ENCODE measurements around the gene ITSN1. TPM values are rescaled to one million over a fixed set of nuclear protein-coding genes. Genes with fewer than 3 reads are reported as not detected.
"Not testable (repeated sequence)": the region's sequence is repeated elsewhere in the genome, so short reads cannot be mapped to it uniquely, and the experiment has no call there.

ITSN1 gene
- total RNA-seq, 3 donors from 2014 or later, result 2.1 to 2.5 (median 2.4) TPM

- Mint-ChIP-seq H3K9me3 (no peaks in the 10 kb centered on the region), H3K4me3 (peak overlapping the region; percentile 98), H3K27me3 (ENCODE audit: low read depth) (no peaks in the 10 kb centered on the region), H3K36me3 (ENCODE audit: insufficient read depth) (peaks cover 14% of the 10 kb centered on the region), H3K4me1 (ENCODE audit: low read depth) (peaks cover 29% of the 10 kb centered on the region)
- DNase-seq (no peak), ATAC-seq (peak in 1 of 2 donors; percentile 1)
Observed at GRCh38 chr21:33916200-33916567, 273.9 kb downstream of the ITSN1 start.

GRCh38 chr21:33917421-33917820, 275.1 kb downstream of the ITSN1 start:
- ATAC-seq (no peak), DNase-seq (no peak)
- H3K36me3 Mint-ChIP-seq (ENCODE audit: insufficient read depth), result peaks cover 11% of the 10 kb centered on the region
- no peaks in the 10 kb centered on the region for H3K9me3 Mint-ChIP-seq
- no peaks in the 10 kb centered on the region for H3K27me3 Mint-ChIP-seq (ENCODE audit: low read depth)
- H3K4me1 Mint-ChIP-seq (ENCODE audit: low read depth), result peaks cover 29% of the 10 kb centered on the region
- H3K4me3 Mint-ChIP-seq, result no peak overlapping the region

GRCh38 chr21:33924079-33924765, 281.9 kb downstream of the ITSN1 start:
- peak; percentile 93 for DNase-seq
- Mint-ChIP-seq H3K9me3 (no peaks in the 10 kb centered on the region), H3K27me3 (ENCODE audit: low read depth) (no peaks in the 10 kb centered on the region), H3K4me1 (ENCODE audit: low read depth) (peaks cover 8% of the 10 kb centered on the region), H3K4me3 (no peak overlapping the region), H3K36me3 (ENCODE audit: insufficient read depth) (no peaks in the 10 kb centered on the region)
- ATAC-seq, result peak; percentile 96 to 97

- no peak for DNase-seq
- no peak for ATAC-seq
- H3K27me3 Mint-ChIP-seq (ENCODE audit: low read depth), result no peaks in the 10 kb centered on the region
- no peaks in the 10 kb centered on the region for H3K36me3 Mint-ChIP-seq (ENCODE audit: insufficient read depth)
- peaks cover 8% of the 10 kb centered on the region for H3K4me1 Mint-ChIP-seq (ENCODE audit: low read depth)
- H3K4me3 Mint-ChIP-seq, result no peak overlapping the region
- no peaks in the 10 kb centered on the region for H3K9me3 Mint-ChIP-seq
Observed at GRCh38 chr21:33924766-33925100, 282.4 kb downstream of the ITSN1 start.

DNA sequence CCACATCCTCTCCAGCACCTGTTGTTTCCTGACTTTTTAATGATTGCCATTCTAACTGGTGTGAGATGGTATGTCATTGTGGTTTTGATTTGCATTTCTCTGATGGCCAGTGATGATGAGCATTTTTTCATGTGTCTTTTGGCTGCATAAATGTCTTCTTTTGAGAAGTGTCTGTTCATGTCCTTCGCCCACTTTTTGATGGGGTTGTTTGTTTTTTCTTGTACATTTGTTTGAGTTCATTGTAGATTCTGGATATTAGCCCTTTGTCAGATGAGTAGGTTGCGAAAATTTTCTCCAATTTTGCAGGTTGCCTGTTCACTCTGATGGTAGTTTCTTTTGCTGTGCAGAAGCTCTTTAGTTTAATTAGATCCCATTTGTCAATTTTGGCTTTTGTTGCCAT, 283.9 kb downstream of the ITSN1 start:
- not testable (repeated sequence) for H3K9me3 Mint-ChIP-seq; H3K36me3 Mint-ChIP-seq (ENCODE audit: insufficient read depth); H3K4me1 Mint-ChIP-seq (ENCODE audit: low read depth); ATAC-seq; DNase-seq; H3K4me3 Mint-ChIP-seq; H3K27me3 Mint-ChIP-seq (ENCODE audit: low read depth)

DNA sequence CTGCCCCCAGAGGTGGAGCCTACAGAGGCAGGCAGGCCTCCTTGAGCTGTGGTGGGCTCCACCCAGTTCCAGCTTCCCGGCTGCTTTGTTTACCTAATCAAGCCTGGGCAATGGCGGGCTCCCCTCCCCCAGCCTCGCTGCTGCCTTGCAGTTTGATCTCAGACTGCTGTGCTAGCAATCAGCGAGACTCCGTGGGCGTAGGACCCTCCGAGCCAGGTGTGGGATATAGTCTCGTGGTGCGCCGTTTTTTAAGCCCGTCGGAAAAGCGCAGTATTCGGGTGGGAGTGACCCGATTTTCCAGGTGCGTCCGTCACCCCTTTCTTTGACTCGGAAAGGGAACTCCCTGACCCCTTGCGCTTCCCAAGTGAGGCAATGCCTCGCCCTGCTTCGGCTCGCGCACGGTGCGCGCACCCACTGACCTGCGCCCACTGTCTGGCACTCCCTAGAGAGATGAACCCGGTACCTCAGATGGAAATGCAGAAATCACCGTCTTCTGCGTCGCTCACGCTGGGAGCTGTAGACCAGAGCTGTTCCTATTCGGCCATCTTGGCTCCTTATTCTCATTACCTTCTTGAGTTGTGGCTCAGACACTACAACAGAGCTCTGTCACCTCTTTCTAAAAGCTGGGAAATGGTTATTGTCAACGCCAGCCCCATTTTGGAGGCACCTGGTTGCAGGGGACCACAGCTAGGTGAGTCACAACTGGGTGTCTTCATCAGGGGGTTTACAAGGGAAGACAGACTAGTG, 288.9 kb downstream of the ITSN1 start:
- not testable (repeated sequence) for H3K36me3 Mint-ChIP-seq (ENCODE audit: insufficient read depth); H3K27me3 Mint-ChIP-seq (ENCODE audit: low read depth); H3K9me3 Mint-ChIP-seq
- DNase-seq (peak; percentile 60), ATAC-seq (peak; percentile 98 to 99)
- peak overlapping the region; percentile 96 for H3K4me3 Mint-ChIP-seq
- peaks cover 41% of the 10 kb centered on the region for H3K4me1 Mint-ChIP-seq (ENCODE audit: low read depth)

GRCh38 chr21:33931799-33932390, 289.6 kb downstream of the ITSN1 start:
- no peaks in the 10 kb centered on the region for H3K27me3 Mint-ChIP-seq (ENCODE audit: low read depth)
- ATAC-seq (no peak), DNase-seq (no peak)
- H3K36me3 Mint-ChIP-seq (ENCODE audit: insufficient read depth), result peaks cover 5% of the 10 kb centered on the region
- H3K4me3 Mint-ChIP-seq, result peak overlapping the region; percentile 96
- H3K4me1 Mint-ChIP-seq (ENCODE audit: low read depth), result peaks cover 48% of the 10 kb centered on the region
- no peaks in the 10 kb centered on the region for H3K9me3 Mint-ChIP-seq

GRCh38 chr21:33932731-33933130, 290.4 kb downstream of the ITSN1 start:
- Mint-ChIP-seq H3K4me3 (peak overlapping the region; percentile 96), H3K27me3 (ENCODE audit: low read depth) (no peaks in the 10 kb centered on the region), H3K36me3 (ENCODE audit: insufficient read depth) (peaks cover 5% of the 10 kb centered on the region), H3K4me1 (ENCODE audit: low read depth) (peaks cover 56% of the 10 kb centered on the region), H3K9me3 (no peaks in the 10 kb centered on the region)
- no peak for ATAC-seq
- no peak for DNase-seq

DNA sequence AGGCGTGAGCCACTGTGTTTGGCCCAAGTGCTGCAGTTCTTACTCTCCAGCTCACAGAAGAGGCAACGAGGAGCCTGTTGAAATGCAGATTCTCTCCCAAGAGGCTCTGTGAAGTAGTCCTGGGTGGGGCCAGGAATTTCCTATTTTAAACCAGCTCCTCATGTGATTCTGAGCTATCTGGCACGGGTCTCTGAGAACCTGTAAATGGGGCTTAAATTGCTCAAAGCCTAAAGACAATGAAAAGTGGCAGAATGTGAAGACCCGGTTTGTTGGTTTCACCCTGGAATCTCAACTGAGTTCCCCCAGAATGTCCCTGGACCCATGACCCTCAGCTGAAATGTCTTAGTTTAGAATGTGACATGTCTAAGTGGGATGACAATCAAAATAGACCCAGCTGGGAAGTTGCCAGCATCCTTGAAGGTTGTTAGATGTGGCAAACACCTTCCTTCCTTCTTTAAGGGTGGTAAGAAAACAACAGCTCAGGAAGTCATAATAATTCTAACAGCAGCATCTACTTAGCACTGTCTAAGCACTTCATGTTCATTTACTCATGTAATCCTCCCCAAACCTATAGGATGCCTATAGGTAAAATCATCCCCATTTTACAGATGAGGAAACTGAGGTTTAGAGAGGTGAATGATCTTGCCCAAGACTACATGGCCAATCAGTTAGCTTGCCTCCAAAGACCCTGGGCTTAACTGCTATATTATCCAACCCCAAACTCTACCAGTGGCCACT, 294.2 kb downstream of the ITSN1 start:
- ATAC-seq (peak; percentile 61 to 63), DNase-seq (peak; percentile 31)
- H3K4me1 Mint-ChIP-seq (ENCODE audit: low read depth), result peaks cover 84% of the 10 kb centered on the region
- H3K27me3 Mint-ChIP-seq (ENCODE audit: low read depth), result no peaks in the 10 kb centered on the region
- H3K36me3 Mint-ChIP-seq (ENCODE audit: insufficient read depth), result peaks cover 20% of the 10 kb centered on the region
- H3K4me3 Mint-ChIP-seq, result peak overlapping the region; percentile 46
- no peaks in the 10 kb centered on the region for H3K9me3 Mint-ChIP-seq

DNA sequence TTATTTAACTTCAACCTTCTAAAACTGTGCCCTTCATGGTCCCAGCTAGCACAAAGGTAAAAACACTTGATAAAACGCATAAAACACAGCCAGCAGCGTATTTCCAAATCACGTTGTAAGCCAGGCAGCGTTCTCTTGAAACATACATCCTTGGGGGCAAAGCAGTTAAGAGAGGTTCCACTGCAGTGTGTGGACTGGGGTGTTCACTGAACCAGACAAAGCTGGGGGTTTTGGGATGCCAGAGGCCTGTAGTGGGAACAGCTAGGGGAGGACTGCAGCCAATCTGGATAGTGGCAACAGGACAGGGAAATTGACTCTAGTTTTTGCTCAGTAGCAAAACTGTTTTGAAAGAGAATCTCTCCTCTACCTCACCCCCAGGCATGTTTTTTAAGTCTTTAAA, 294.8 kb downstream of the ITSN1 start:
- Mint-ChIP-seq H3K4me3 (peak overlapping the region; percentile 46), H3K4me1 (ENCODE audit: low read depth) (peaks cover 79% of the 10 kb centered on the region), H3K27me3 (ENCODE audit: low read depth) (no peaks in the 10 kb centered on the region), H3K9me3 (no peaks in the 10 kb centered on the region), H3K36me3 (ENCODE audit: insufficient read depth) (peaks cover 17% of the 10 kb centered on the region)
- DNase-seq (no peak), ATAC-seq (no peak)

DNA sequence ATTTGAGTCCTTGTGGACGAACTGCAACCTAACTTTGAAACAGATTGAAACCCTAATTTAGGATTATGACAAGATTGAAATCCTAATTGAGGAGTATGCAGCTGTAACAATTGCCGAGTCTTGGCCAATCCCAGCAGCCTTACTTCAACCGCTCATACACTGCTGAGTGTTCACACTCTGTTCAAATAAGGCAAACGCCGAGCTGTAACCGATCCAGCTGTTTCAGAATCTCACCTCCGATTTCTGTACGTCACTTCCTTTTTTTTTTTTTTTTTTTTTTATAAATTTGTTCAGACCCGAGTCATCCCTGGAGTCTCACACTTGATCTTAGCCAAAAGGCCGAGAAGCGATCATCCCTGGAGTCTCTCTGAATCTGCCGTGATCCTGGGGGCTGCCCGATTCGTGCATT, 295.6 kb downstream of the ITSN1 start:
- DNase-seq (no peak), ATAC-seq (peak; percentile 62 to 72)
- Mint-ChIP-seq H3K4me3 (peak overlapping the region; percentile 24), H3K27me3 (ENCODE audit: low read depth) (no peaks in the 10 kb centered on the region), H3K4me1 (ENCODE audit: low read depth) (peaks cover 75% of the 10 kb centered on the region), H3K36me3 (ENCODE audit: insufficient read depth) (peaks cover 16% of the 10 kb centered on the region), H3K9me3 (no peaks in the 10 kb centered on the region)

- Mint-ChIP-seq H3K4me3 (no peak overlapping the region), H3K4me1 (ENCODE audit: low read depth) (peaks cover 73% of the 10 kb centered on the region), H3K9me3 (no peaks in the 10 kb centered on the region), H3K27me3 (ENCODE audit: low read depth) (no peaks in the 10 kb centered on the region), H3K36me3 (ENCODE audit: insufficient read depth) (peaks cover 16% of the 10 kb centered on the region)
- DNase-seq, result no peak
- ATAC-seq, result no peak
Observed at GRCh38 chr21:33938381-33938780, 296.1 kb downstream of the ITSN1 start.

DNA sequence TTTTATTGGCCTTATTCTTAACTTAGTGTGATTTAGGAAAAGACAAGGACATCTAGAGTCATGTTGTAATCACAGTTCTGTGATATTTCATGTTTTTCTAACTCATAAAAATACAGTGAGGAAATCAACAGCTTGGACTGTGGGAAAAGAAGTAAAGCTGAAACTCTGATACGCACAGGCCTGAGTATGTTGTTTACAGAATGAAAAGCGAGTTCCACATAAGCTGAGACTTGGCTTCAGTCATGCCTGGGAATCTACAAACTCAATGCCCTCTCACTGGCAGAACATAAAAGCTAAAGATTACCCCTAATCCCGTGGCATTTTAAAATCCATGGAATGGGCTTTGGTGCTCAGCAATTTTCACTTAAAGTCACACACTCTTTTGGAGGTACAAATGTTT, 296.9 kb downstream of the ITSN1 start:
- DNase-seq (no peak), ATAC-seq (no peak)
- H3K4me1 Mint-ChIP-seq (ENCODE audit: low read depth), result peaks cover 69% of the 10 kb centered on the region
- H3K27me3 Mint-ChIP-seq (ENCODE audit: low read depth), result no peaks in the 10 kb centered on the region
- no peak overlapping the region for H3K4me3 Mint-ChIP-seq
- H3K36me3 Mint-ChIP-seq (ENCODE audit: insufficient read depth), result peaks cover 18% of the 10 kb centered on the region
- H3K9me3 Mint-ChIP-seq, result no peaks in the 10 kb centered on the region

DNA sequence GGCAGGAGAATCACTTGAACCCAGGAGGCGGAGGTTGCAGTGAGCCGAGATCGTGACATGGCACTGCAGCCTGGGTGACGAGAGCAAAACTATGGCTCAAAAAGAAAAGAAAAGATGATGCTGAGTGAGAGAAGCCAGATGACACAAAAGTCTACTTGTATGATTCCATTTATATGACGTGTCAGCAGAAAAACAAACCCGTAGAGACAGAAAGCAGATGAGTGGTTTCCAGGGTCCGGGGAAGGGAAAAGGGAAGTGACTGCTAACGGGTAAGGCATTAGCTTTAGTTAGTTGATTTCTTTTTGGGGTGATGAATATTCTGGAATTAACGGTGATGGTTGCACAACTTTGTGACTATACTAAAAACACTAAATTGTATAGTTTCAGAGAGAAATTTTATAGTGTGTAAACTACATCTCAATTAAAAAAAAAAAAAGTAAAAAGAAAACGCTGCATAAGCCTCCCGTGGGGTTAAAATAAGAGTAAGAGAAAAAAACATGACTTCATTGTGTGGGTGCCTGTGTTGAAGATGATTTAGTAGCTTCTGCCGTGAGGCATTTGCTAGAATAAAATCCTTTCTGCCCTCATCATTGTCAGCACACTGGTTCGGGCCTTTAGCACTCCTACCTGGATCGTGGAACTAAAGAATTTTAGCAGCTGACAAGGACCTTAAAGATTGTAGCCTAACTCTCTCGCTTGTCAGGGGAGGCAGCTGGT, 298.0 kb downstream of the ITSN1 start:
- no peaks in the 10 kb centered on the region for H3K27me3 Mint-ChIP-seq (ENCODE audit: low read depth)
- H3K9me3 Mint-ChIP-seq, result peaks cover 5% of the 10 kb centered on the region
- H3K36me3 Mint-ChIP-seq (ENCODE audit: insufficient read depth), result peaks cover 26% of the 10 kb centered on the region
- no peak overlapping the region for H3K4me3 Mint-ChIP-seq
- DNase-seq (no peak), ATAC-seq (no peak)
- H3K4me1 Mint-ChIP-seq (ENCODE audit: low read depth), result peaks cover 70% of the 10 kb centered on the region
